Cerebellar nuclear complex (tissue), 1 donor: ENCODE data around the gene ZXDC.

Experiments
- DNase-seq, 2 experiments: peaks; one replicate each; lab custom pipeline; 2025; lab: John Stamatoyannopoulos, UW

The ZXDC gene

GRCh38 chr3:126436826-126437717 is 38.6 kb downstream of the ZXDC start:
- no peak for DNase-seq

GRCh38 chr3:126435456-126436315 is 40.0 kb downstream of the ZXDC start:
- DNase-seq, result no peak

- no peak for DNase-seq
These were observed 40.7 kb downstream of the ZXDC start for GRCh38 chr3:126434931-126435411.

- no peak for DNase-seq
These were observed 41.5 kb downstream of the ZXDC start for GRCh38 chr3:126434264-126434590.

GRCh38 chr3:126433496-126434263 is 42.0 kb downstream of the ZXDC start:
- no peak for DNase-seq

GRCh38 chr3:126433105-126433430 is 42.6 kb downstream of the ZXDC start:
- DNase-seq, result no peak

GRCh38 chr3:126432361-126433104 is 43.2 kb downstream of the ZXDC start:
- no peak for DNase-seq

GRCh38 chr3:126431103-126431534 is 44.6 kb downstream of the ZXDC start:
- DNase-seq, result no peak

- no peak for DNase-seq
These were observed 50.9 kb downstream of the ZXDC start for GRCh38 chr3:126424751-126425150.

- DNase-seq, result no peak
These were observed 51.5 kb downstream of the ZXDC start for GRCh38 chr3:126424039-126424717.

GRCh38 chr3:126423191-126424038 is 52.3 kb downstream of the ZXDC start:
- DNase-seq, result no peak

- DNase-seq, result no peak
These were observed 53.1 kb downstream of the ZXDC start for GRCh38 chr3:126422571-126423091.

GRCh38 chr3:126422121-126422520 is 53.6 kb downstream of the ZXDC start:
- no peak for DNase-seq

- DNase-seq, result no peak
These were observed 54.0 kb downstream of the ZXDC start for GRCh38 chr3:126421573-126422119.

- DNase-seq, result no peak
These were observed 55.6 kb downstream of the ZXDC start for GRCh38 chr3:126419886-126420786.

GRCh38 chr3:126419151-126419703 is 56.5 kb downstream of the ZXDC start:
- DNase-seq, result no peak

GRCh38 chr3:126418661-126419131 is 57.0 kb downstream of the ZXDC start:
- no peak for DNase-seq

GRCh38 chr3:126417981-126418530 is 57.6 kb downstream of the ZXDC start:
- no peak for DNase-seq
